K562 (cell line): ENCODE data around the gene BIRC7. TPM values are rescaled to one million over a fixed set of nuclear protein-coding genes. Genes with fewer than 3 reads are reported as not detected.

Experiments
- ATAC-seq: fragments of 200-7000 bp; cut with Tn5 transposase; 3 replicates; pipeline ENCODE4 v1.9.1; 2020; ENCODE audit warnings: moderate library complexity
- BruUV-seq: library from RNA; stranded (reverse); fragments of 400-500 nt; replicated peaks from 2 replicates; lab custom pipeline; 2021; lab: Mats Ljungman, UMichigan
- CTCF ChIA-PET: fragments of 300-600 bp; formaldehyde crosslinking; extraction: SDS; loops from one replicate; lab custom pipeline; 2021; ENCODE audit warnings: low intra/inter-chr PET ratio; lab: Yijun Ruan, JAX
- POLR2A ChIA-PET: fragments of 300-600, 350-650 bp; sonication (Branson Sonifier 250); formaldehyde crosslinking; extraction: SDS; loops from one replicate; lab custom pipeline; 2021; ENCODE audit warnings: antibody characterized with exemption, inconsistent platforms; lab: Yijun Ruan, JAX
- DNase-seq, 4 experiments: peaks; one replicate each; pipeline versions ENCODE4 v3.0.0 to v3.0.0-alpha.2; 2011 to 2018; ENCODE audit warnings: low spot score in 3 of 4, mixed read lengths in 3 of 4; ENCODE audit errors: extremely low read depth in 1 of 4
- FAIRE-seq: peaks from 2 replicates; lab custom pipeline; 2011; peaks lifted over from hg19 to GRCh38; lab: Jason Lieb, UNC
- H2AFZ ChIP-seq: 2 replicates; pipeline ENCODE4 v1.6.0; 2011; ENCODE audit warnings: low read depth, low read length, control low read depth, inconsistent platforms
- H3K27ac ChIP-seq: fragments of 200-600 bp; 3 replicates; pipeline ENCODE4 v1.8.0; 2011; ENCODE audit warnings: low read depth, mild to moderate bottlenecking, control low read depth, inconsistent platforms, low read length, moderate library complexity, mixed read lengths; ENCODE audit errors: extremely low read depth
- H3K27me3 ChIP-seq, 2 experiments: fragments of 300-600 bp in 1 of 2; 2 replicates in 1 of 2; 3 replicates in 1 of 2; pipeline versions ENCODE4 v1.6.0 to v1.8.0; 2011; ENCODE audit warnings: inconsistent platforms in 2 of 2, low read length in 2 of 2, mild to moderate bottlenecking in 1 of 2, mixed read lengths in 1 of 2, moderate library complexity in 1 of 2; ENCODE audit not compliant: control insufficient read depth in 2 of 2, insufficient read depth in 2 of 2
- H3K36me3 ChIP-seq: fragments of 300-600 bp; 3 replicates; pipeline ENCODE4 v1.8.0; 2011; ENCODE audit warnings: mild to moderate bottlenecking, low read length, inconsistent platforms; ENCODE audit not compliant: control insufficient read depth, insufficient read depth
- H3K4me1 ChIP-seq, 2 experiments: fragments of 200-600 bp in 1 of 2; replicated peaks in 1 of 2; 2 replicates in 1 of 2; 3 replicates in 1 of 2; pipeline versions ENCODE4 v1.5.1 to v1.8.0; 2011; ENCODE audit warnings: inconsistent platforms in 2 of 2, low read length in 2 of 2, mild to moderate bottlenecking in 1 of 2, mixed read lengths in 1 of 2, moderate library complexity in 1 of 2; ENCODE audit not compliant: control insufficient read depth in 2 of 2, insufficient read depth in 2 of 2
- H3K4me2 ChIP-seq: 2 replicates; pipeline ENCODE4 v1.6.1; 2011; ENCODE audit warnings: low read length, control low read depth, inconsistent platforms, mixed read lengths; ENCODE audit not compliant: insufficient read depth
- H3K4me3 ChIP-seq: fragments of 200-600 bp; sonication (generic), shearing (Covaris generic); 2 replicates; pipeline ENCODE4 v1.5.1; 2016; ENCODE audit warnings: control low read depth, inconsistent platforms
- H3K79me2 ChIP-seq: fragments of 200-600 bp; 3 replicates; pipeline ENCODE4 v1.8.0; 2011; ENCODE audit warnings: low read length, inconsistent platforms; ENCODE audit not compliant: control insufficient read depth, insufficient read depth
- H3K9ac ChIP-seq, 2 experiments: 2 replicates each; pipeline versions ENCODE4 v1.6.0 to v1.6.1; 2011; ENCODE audit warnings: low read depth in 2 of 2, low read length in 2 of 2, control low read depth in 1 of 2, inconsistent platforms in 1 of 2, mild to moderate bottlenecking in 1 of 2, mixed read lengths in 1 of 2; ENCODE audit not compliant: insufficient read depth in 1 of 2
- H3K9me1 ChIP-seq: one replicate; pipeline ENCODE4 v1.6.0; 2011; ENCODE audit warnings: inconsistent platforms, mild to moderate bottlenecking, low read length, moderate library complexity; ENCODE audit not compliant: control insufficient read depth, insufficient read depth
- H3K9me3 ChIP-seq: replicated peaks from 2 replicates; pipeline ENCODE4 v1.5.1; 2011; ENCODE audit warnings: low read depth, low read length, inconsistent platforms; ENCODE audit not compliant: control insufficient read depth, insufficient read depth
- H4K20me1 ChIP-seq: replicated peaks from 2 replicates; pipeline ENCODE4 v1.6.1; 2011; ENCODE audit warnings: low read length, inconsistent platforms, mixed read lengths; ENCODE audit not compliant: control insufficient read depth, insufficient read depth
- CHAMP1 ChIP-seq: fragments of 450-650 bp; IDR thresholded peaks from 2 replicates; pipeline ENCODE4 v1.6.1; 2016; ENCODE audit warnings: mild to moderate bottlenecking
- ELK3 ChIP-seq: fragments of 450-650 bp; formaldehyde crosslinking; IDR thresholded peaks from 2 replicates; pipeline ENCODE4 v1.4.0; 2020; ENCODE audit warnings: mild to moderate bottlenecking
- FIP1L1 ChIP-seq: fragments of 200-400 bp; formaldehyde crosslinking; IDR thresholded peaks from 2 replicates; pipeline ENCODE4 v1.6.1; 2018; ENCODE audit warnings: mild to moderate bottlenecking, low read depth, low read length; ENCODE audit not compliant: poor library complexity, severe bottlenecking
- JUND ChIP-seq, 2 experiments: IDR thresholded peaks; 2 replicates in 1 of 2; 3 replicates in 1 of 2; pipeline ENCODE4 v1.6.1; 2011; ENCODE audit warnings: borderline replicate concordance in 2 of 2, low read depth in 2 of 2, low read length in 2 of 2, improper control_type of control experiment in 1 of 2, missing biosample characterization in 1 of 2, missing genetic modification characterization in 1 of 2, missing genetic modification reagents in 1 of 2
- KDM1A ChIP-seq, 2 experiments: fragments of 450-650 bp; IDR thresholded peaks; 2 replicates each; pipeline ENCODE4 v1.6.1; 2016; ENCODE audit warnings: mild to moderate bottlenecking in 2 of 2
- PHF8 ChIP-seq: fragments of 200-600 bp; sonication (generic); IDR thresholded peaks from 2 replicates; pipeline ENCODE4 v1.6.1; 2012; ENCODE audit warnings: mixed run types, mild to moderate bottlenecking, inconsistent platforms, low read length, moderate library complexity, borderline replicate concordance
- PML ChIP-seq: IDR thresholded peaks from 2 replicates; pipeline ENCODE4 v1.6.1; 2012; ENCODE audit warnings: low read length, inconsistent platforms
- POLR2G ChIP-seq: fragments of 200-400 bp; formaldehyde crosslinking; IDR thresholded peaks from 2 replicates; pipeline ENCODE4 v1.6.1; 2017; ENCODE audit warnings: low read depth, mild to moderate bottlenecking, antibody characterized with exemption, low read length, moderate library complexity
- RBFOX2 ChIP-seq: fragments of 200-400 bp; formaldehyde crosslinking; IDR thresholded peaks from 2 replicates; pipeline ENCODE4 v1.6.1; 2017; ENCODE audit warnings: low read depth, mild to moderate bottlenecking, low read length, moderate library complexity
- THRA ChIP-seq: fragments of 450-650 bp; IDR thresholded peaks from 2 replicates; pipeline ENCODE4 v1.6.1; 2017; ENCODE audit warnings: mild to moderate bottlenecking, moderate library complexity
- WGBS: fragments of 100-300 bp; shearing (Covaris generic); methylation state at CpG from one replicate; pipeline ENCODE4 v1.1.6; 2016; ENCODE audit warnings: low coverage, mixed read lengths; ENCODE audit not compliant: insufficient coverage; ENCODE audit errors: missing lambda C conversion rate; 5-methylcytosine and 5-hydroxymethylcytosine counted together
- in situ Hi-C: fragments of 300-500 bp; cut with MboI; formaldehyde crosslinking; loops from 4 replicates; pipeline ENCODE4 v1.15.0; 2018; ENCODE audit warnings: inconsistent platforms, mixed read lengths
- intact Hi-C: fragments of 100-400 bp; cut with micrococcal nuclease; formaldehyde crosslinking; loops from 2 replicates; pipeline ENCODE4 v1.14.2; 2022
- polyA plus RNA-seq, 8 experiments: library from polyadenylated mRNA; depleted of rRNA in 4 of 8; stranded (reverse) in 5 of 8; unstranded in 3 of 8; fragments of >200 nt; fragmentation: Nextera tagmentation in 2 of 8; fragmentation: Illumina TruSeq in 1 of 8; extraction: Ambion mirVana in 2 of 8; extraction: Trizol in 1 of 8; gene quantifications; 2 replicates each; pipeline versions ENCODE4 v1.2.1 to v1.2.3, GENCODE V29; 2011 to 2014; ENCODE audit warnings: inconsistent platforms in 1 of 8, missing spikeins in 1 of 8
- total RNA-seq, 7 experiments: library from RNA; depleted of rRNA in 6 of 7; stranded (reverse); fragments of >200 nt in 6 of 7; fragmentation: Illumina TruSeq in 2 of 7; extraction: Trizol in 2 of 7; gene quantifications; 2 replicates each; pipeline versions ENCODE4 v1.2.1 to v1.2.3, GENCODE V29; 2011 to 2021; ENCODE audit warnings: low replicate concordance in 1 of 7
- TF ChIP-seq, protein P1 (sequence below): fragments of 450-650 bp; formaldehyde crosslinking; IDR thresholded peaks from 2 replicates; pipeline ENCODE4 v1.4.0; 2022; ENCODE audit warnings: missing genetic modification characterization

Gene BIRC7
- total and polyA plus RNA-seq, 9 of the 15 experiments (the other 6 are each of a cell fraction or from before 2014, with no cell fraction given) = 0.14 to 0.19 (median 0.16) TPM; not detected in 5

GRCh38 chr20:63205896-63206295, 29.8 kb upstream of the BIRC7 start:
- H3K36me3 ChIP-seq = peaks cover 94% of the 10 kb centered on the region
- DNase-seq = peak in 1 of 4 experiments; percentile 24
- H3K27ac ChIP-seq = no peak overlapping the region
- H2AFZ ChIP-seq = no peak overlapping the region
- BruUV-seq = no TSS peak
- peaks cover 93% of the 10 kb centered on the region for H3K79me2 ChIP-seq
- H3K27me3 ChIP-seq = no peaks in the 10 kb centered on the region
- in situ Hi-C loops (no loop called here), intact Hi-C loops (no loop called here)
- TF ChIP-seq THRA (no peak), KDM1A (IDR thresholded peaks at IDR 0.05) (no peak), PHF8 (no peak), PML (no peak), POLR2G (peak; percentile 32; the same call in 1 of the 2 replicates), RBFOX2 (0 out of 2 replicates have a peak, but pooled peaks have one; percentile 27), JUND (IDR thresholded peaks at IDR 0.05; ENCODE audit: borderline replicate concordance, low read depth, low read length) (no peak), JUND (tag; IDR thresholded peaks at IDR 0.05; ENCODE audit: borderline replicate concordance, low read depth, low read length) (no peak), FIP1L1 (no peak), ELK3 (CRISPR knock-in tag) (no peak), CHAMP1 (no peak)
- TF ChIP-seq, protein P1, sequence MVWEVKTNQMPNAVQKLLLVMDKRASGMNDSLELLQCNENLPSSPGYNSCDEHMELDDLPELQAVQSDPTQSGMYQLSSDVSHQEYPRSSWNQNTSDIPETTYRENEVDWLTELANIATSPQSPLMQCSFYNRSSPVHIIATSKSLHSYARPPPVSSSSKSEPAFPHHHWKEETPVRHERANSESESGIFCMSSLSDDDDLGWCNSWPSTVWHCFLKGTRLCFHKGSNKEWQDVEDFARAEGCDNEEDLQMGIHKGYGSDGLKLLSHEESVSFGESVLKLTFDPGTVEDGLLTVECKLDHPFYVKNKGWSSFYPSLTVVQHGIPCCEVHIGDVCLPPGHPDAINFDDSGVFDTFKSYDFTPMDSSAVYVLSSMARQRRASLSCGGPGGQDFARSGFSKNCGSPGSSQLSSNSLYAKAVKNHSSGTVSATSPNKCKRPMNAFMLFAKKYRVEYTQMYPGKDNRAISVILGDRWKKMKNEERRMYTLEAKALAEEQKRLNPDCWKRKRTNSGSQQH = no peak
- TF ChIP-seq, all 486 proteins: peak for 2
- no peak for FAIRE-seq
- Histone ChIP-seq H3K4me2 (no peak overlapping the region), H3K9ac (no peak overlapping the region), H3K4me1 (peaks cover 0 to 11% of the 10 kb centered on the region in 2 experiments; a peak in 2 of 5 replicates), H3K9me3 (no peaks in the 10 kb centered on the region), H4K20me1 (peaks cover 48% of the 10 kb centered on the region), H3K9me1 (no peaks in the 10 kb centered on the region), H3K4me3 (no peak overlapping the region)
- WGBS = 82% methylated on average over 10 of the region's 10 CpGs
- ATAC-seq = no peak
- ChIA-PET CTCF (no interaction called here), POLR2A (interaction anchor here (1.1 to 2.3 kb wide), 4 partner anchors 8 to 281 kb away, joined by 3 to 11 read pairs (median 8); partner anchors contain the start of gene YTHDF1)
